HepG2 (cell line): ENCODE data around the gene GMEB1. TPM values are rescaled to one million over a fixed set of nuclear protein-coding genes. Genes with fewer than 3 reads are reported as not detected.

Experiments used
- FIP1L1 ChIP-seq: fragments of 200-400 bp; formaldehyde crosslinking; IDR thresholded peaks from 2 replicates; pipeline ENCODE4 v1.6.1; 2018; ENCODE audit warnings: low read depth, mild to moderate bottlenecking, low read length, moderate library complexity, borderline replicate concordance; ENCODE audit not compliant: insufficient read depth
- HNF4A ChIP-seq: sonication (generic); formaldehyde crosslinking; IDR thresholded peaks from 2 replicates; pipeline ENCODE4 v1.4.0; 2020; ENCODE audit warnings: missing genetic modification reagents
- HNRNPLL ChIP-seq: fragments of 200-400 bp; formaldehyde crosslinking; IDR thresholded peaks from 2 replicates; pipeline ENCODE4 v1.6.1; 2017; ENCODE audit warnings: mild to moderate bottlenecking, low read depth, low read length; ENCODE audit not compliant: poor library complexity, severe bottlenecking
- KDM5A ChIP-seq: fragments of 200-600 bp; sonication (generic); IDR thresholded peaks from 2 replicates; pipeline ENCODE4 v1.7.0; 2018; ENCODE audit warnings: antibody characterized with exemption, mild to moderate bottlenecking, low read length, borderline replicate concordance
- MATR3 ChIP-seq: sonication (generic); formaldehyde crosslinking; IDR thresholded peaks from 2 replicates; pipeline ENCODE4 v1.4.0; 2020; ENCODE audit warnings: missing genetic modification reagents
- MYPOP ChIP-seq: sonication (generic); formaldehyde crosslinking; IDR thresholded peaks from 2 replicates; pipeline ENCODE4 v1.8.1; 2023; ENCODE audit warnings: mild to moderate bottlenecking, moderate library complexity, missing genetic modification reagents
- NCOA1 ChIP-seq: sonication (generic); formaldehyde crosslinking; IDR thresholded peaks from 2 replicates; pipeline ENCODE4 v1.9.0; 2021; ENCODE audit warnings: missing genetic modification reagents
- NCOA5 ChIP-seq: sonication (generic); formaldehyde crosslinking; IDR thresholded peaks from 2 replicates; pipeline ENCODE4 v1.4.0; 2020; ENCODE audit warnings: missing genetic modification reagents
- NFE2 ChIP-seq: sonication (generic); formaldehyde crosslinking; IDR thresholded peaks from 2 replicates; pipeline ENCODE4 v1.4.0; 2020; ENCODE audit warnings: missing genetic modification reagents
- TAF15 ChIP-seq: fragments of 200-400 bp; formaldehyde crosslinking; IDR thresholded peaks from one replicate; pipeline ENCODE4 v1.6.1; 2018; ENCODE audit warnings: mild to moderate bottlenecking, low read depth, low read length; ENCODE audit not compliant: poor library complexity, severe bottlenecking
- THAP8 ChIP-seq: sonication (generic); formaldehyde crosslinking; IDR thresholded peaks from 2 replicates; pipeline ENCODE4 v1.5.1; 2020; ENCODE audit warnings: missing genetic modification reagents, mild to moderate bottlenecking, borderline replicate concordance
- UBTF ChIP-seq: sonication (generic); formaldehyde crosslinking; IDR thresholded peaks from 2 replicates; pipeline ENCODE4 v1.4.0; 2020; ENCODE audit warnings: mild to moderate bottlenecking, missing genetic modification reagents
- ZBTB3 ChIP-seq: sonication (generic); formaldehyde crosslinking; IDR thresholded peaks from 2 replicates; pipeline ENCODE4 v1.4.0; 2020; ENCODE audit warnings: low read depth, mild to moderate bottlenecking, moderate library complexity, missing genetic modification reagents, borderline replicate concordance
- ZBTB43 ChIP-seq: sonication (generic); formaldehyde crosslinking; conservative IDR thresholded peaks from 2 replicates; pipeline ENCODE4 v1.4.0; 2020; ENCODE audit warnings: missing genetic modification reagents
- ZKSCAN8 ChIP-seq: IDR thresholded peaks from 2 replicates; pipeline ENCODE4 v1.6.1; 2016; ENCODE audit warnings: borderline replicate concordance, missing genetic modification reagents, missing compliant biosample characterization
- ZNF101 ChIP-seq: sonication (generic); formaldehyde crosslinking; IDR thresholded peaks from 2 replicates; pipeline ENCODE4 v1.4.0; 2020; ENCODE audit warnings: mild to moderate bottlenecking, low read depth, missing genetic modification reagents, borderline replicate concordance
- ZNF205 ChIP-seq: IDR thresholded peaks from 2 replicates; pipeline ENCODE4 v1.6.1; 2018; ENCODE audit warnings: missing biosample characterization, missing genetic modification reagents
- ZNF264 ChIP-seq: sonication (generic); formaldehyde crosslinking; IDR thresholded peaks from 2 replicates; pipeline ENCODE4 v1.4.0; 2020; ENCODE audit warnings: missing genetic modification reagents
- ZNF354B ChIP-seq: sonication (generic); formaldehyde crosslinking; IDR thresholded peaks from 2 replicates; pipeline ENCODE4 v1.8.0; 2022; ENCODE audit warnings: mild to moderate bottlenecking, missing genetic modification reagents
- ZNF567 ChIP-seq: sonication (generic); formaldehyde crosslinking; IDR thresholded peaks from 2 replicates; pipeline ENCODE4 v1.8.1; 2023; ENCODE audit warnings: mild to moderate bottlenecking, missing genetic modification reagents, borderline replicate concordance
- ZNF569 ChIP-seq: sonication (generic); formaldehyde crosslinking; IDR thresholded peaks from 2 replicates; pipeline ENCODE4 v1.5.0; 2020; ENCODE audit warnings: mild to moderate bottlenecking, missing genetic modification reagents, moderate library complexity, borderline replicate concordance
- ZNF614 ChIP-seq: IDR thresholded peaks from 2 replicates; pipeline ENCODE4 v1.6.1; 2018; ENCODE audit warnings: missing biosample characterization, missing genetic modification reagents, inconsistent platforms, borderline replicate concordance
- ZNF775 ChIP-seq: sonication (generic); formaldehyde crosslinking; IDR thresholded peaks from 2 replicates; pipeline ENCODE4 v1.4.0; 2020; ENCODE audit warnings: missing genetic modification reagents, mild to moderate bottlenecking, moderate library complexity, borderline replicate concordance
- polyA plus RNA-seq, 8 experiments: library from polyadenylated mRNA; depleted of rRNA in 3 of 8; stranded (reverse) in 7 of 8; unstranded in 1 of 8; fragments of >200 nt; fragmentation: Illumina TruSeq in 4 of 8; extraction: Trizol in 4 of 8; gene quantifications; 2 replicates each; pipeline versions ENCODE4 v1.2.1 to v1.2.3, GENCODE V29; 2011 to 2016; ENCODE audit warnings: low read depth in 4 of 8, missing spikeins in 1 of 8, mixed read lengths in 1 of 8; ENCODE audit not compliant: insufficient read depth in 1 of 8
- total RNA-seq, 5 experiments: library from RNA; depleted of rRNA; stranded (reverse); fragments of >200 nt; fragmentation: Illumina TruSeq; extraction: Trizol; gene quantifications; 2 replicates each; pipeline ENCODE4 v1.2.3, GENCODE V29; 2016; ENCODE audit warnings: low read depth in 1 of 5

GMEB1 gene
- total and polyA plus RNA-seq, 2 of the 13 experiments (the other 11 are each of a cell fraction or from before 2014, with no cell fraction given) = 3.0 to 6.0 TPM

GRCh38 chr1:28736450-28737306, 68.1 kb downstream of the GMEB1 start, which contains the start of gene YTHDF2 (continued):
- no peak; the same call in 1 of the 2 replicates for TF ChIP-seq ZBTB43 (CRISPR knock-in tag)
- TF ChIP-seq FIP1L1 = no peak
- peak; percentile 88 for TF ChIP-seq UBTF (CRISPR knock-in tag)
- TF ChIP-seq ZBTB3 (CRISPR knock-in tag) = peak; percentile 23; the same call in 1 of the 2 replicates
- peak; percentile 91; the same call in 1 of the 2 replicates for TF ChIP-seq ZNF614 (CRISPR knock-in tag)
- TF ChIP-seq NFE2 (CRISPR knock-in tag) = no peak
- peak; percentile 15; the same call in 1 of the 2 replicates for TF ChIP-seq ZNF264
- no peak for TF ChIP-seq NCOA5 (CRISPR knock-in tag)
- no peak; the same call in 1 of the 2 replicates for TF ChIP-seq HNF4A (CRISPR knock-in tag)
- TF ChIP-seq ZNF567 (CRISPR knock-in tag) = no peak
- no peak for TF ChIP-seq MATR3 (CRISPR knock-in tag)
- TF ChIP-seq MYPOP (CRISPR knock-in tag) = peak; percentile 95
- TF ChIP-seq ZNF569 = no peak
- TF ChIP-seq HNRNPLL = peak; percentile 85
- no peak for TF ChIP-seq ZNF775 (CRISPR knock-in tag)
- peak; percentile 93 for TF ChIP-seq ZNF205 (CRISPR knock-in tag)
- no peak for TF ChIP-seq ZNF101 (CRISPR knock-in tag)
- TF ChIP-seq TAF15 = peak; percentile 48
- peak; percentile 43; the same call in 1 of the 2 replicates for TF ChIP-seq KDM5A
- TF ChIP-seq ZNF354B = no peak
- TF ChIP-seq NCOA1 (CRISPR knock-in tag) = peak; percentile 29; the same call in 1 of the 2 replicates
- TF ChIP-seq THAP8 (CRISPR knock-in tag) = peak; percentile 75
- peak; percentile 30; the same call in 1 of the 2 replicates for TF ChIP-seq ZKSCAN8 (CRISPR knock-in tag)
